HG02885 (cell line): ENCODE data around the gene WNK3.

ENCODE experiments used
- ATAC-seq: cut with Tn5 transposase; IDR thresholded peaks from one replicate; pipeline ENCODE4 v1.9.1; 2021; ENCODE audit warnings: mild to moderate bottlenecking; ENCODE audit not compliant: unreplicated experiment, poor library complexity

WNK3 gene

DNA sequence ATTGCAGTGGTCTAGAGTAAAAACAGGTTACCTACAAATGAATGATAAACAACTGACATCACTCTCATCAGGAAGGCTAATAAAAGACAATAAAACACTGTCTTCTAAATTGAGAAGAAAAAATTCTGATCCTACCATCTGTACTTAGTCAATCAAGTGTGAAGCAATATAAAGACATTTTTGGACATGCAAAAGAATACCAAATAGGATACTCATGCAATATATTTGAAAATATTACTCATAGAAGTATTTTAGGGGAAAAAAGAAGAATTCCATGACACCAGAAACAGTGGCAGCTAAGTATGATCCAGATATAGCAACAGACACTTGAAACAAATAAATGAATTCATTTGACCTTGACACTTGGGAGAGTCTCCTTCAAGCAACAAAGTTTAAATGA is 111.0 kb downstream of the WNK3 start:
- ATAC-seq: no peak

DNA sequence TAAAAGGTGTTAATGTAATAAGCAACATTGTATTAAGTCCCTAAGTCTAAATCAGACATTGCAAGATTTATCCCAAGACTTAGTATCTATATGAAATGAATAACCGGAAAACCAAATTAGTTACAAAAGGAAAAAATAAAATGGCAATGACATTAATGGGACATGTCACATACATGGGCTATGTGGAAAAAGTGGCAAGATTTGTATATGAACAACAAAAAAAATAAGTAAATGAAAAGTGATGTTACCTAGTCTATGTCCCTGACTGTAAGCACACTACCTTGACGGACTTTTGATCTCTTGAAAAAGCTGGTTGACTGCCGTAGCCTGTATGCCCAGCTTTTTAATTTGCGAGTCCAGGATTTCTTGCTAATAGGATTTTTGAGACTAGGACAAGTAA is 119.3 kb downstream of the WNK3 start:
- no peak for ATAC-seq

DNA sequence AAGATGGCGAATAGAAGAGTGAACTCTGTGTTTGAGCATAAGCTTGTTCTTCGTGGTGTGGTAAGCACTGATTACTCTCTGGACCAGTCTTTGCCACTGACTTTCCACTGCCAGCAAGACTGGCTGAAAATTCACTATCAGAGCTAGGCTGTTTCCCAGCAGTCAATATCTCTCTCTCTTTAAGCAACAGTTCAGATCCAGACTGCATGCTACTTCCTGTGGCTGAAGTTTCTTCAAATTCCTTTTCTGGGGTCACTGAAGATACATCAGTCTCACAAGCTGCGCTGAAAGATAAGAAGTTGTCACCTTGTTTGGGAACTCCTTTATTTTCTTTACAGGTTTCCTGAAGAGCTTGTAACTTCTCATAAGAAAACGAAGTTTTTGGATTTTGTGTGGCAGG is 120.8 kb downstream of the WNK3 start:
- ATAC-seq: no peak

DNA sequence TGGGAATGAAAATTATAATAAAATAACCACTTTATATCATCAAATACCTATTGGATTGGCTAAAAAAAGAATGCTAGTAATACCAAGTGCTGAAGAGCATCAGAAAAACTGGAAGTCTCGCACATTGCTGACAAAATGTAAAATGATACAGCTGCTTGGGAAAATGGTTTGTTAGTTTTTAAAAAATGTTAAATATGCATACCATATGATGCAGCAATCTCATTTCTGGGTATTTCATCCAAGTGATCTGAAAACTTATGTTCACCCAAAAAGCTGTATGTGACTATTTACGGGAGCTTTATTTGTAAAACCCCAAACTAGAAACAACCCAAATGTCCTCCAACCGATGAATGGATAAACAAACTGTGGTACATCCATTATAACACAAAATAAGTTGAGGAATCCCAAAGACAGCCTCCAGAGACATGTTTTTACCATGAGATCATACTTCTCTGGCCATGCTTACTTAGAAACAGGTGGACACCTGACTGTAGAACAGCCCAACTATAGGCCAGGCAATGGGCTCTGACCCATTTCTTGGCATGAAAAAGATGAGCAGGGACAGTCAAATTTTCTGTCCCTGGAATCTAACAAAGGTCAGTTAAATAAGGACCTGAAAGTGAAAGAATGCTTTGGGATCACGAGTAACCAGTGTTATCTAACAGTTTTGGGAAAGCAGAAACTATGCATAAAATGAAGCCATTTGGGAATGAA is 127.3 kb downstream of the WNK3 start:
- ATAC-seq: no peak

DNA sequence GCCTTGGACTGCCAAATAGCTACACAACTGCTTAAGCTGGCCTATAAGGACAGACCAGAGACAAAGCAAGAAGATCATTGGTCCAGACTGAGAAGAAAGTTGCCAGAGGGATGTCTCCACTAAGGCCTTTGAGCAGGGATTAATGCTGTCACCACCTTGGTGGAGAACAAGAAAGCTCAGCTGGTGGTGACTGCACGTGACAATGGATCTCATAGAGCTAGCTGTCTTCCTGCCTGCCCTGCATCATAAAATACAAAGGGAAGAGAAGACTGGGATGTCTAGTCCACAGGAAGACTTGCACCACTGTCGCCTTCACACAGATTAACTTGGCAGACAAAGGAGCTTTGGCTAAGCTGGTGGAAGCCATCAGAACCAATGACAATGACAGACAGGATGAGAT is 134.3 kb downstream of the WNK3 start:
- no peak for ATAC-seq

DNA sequence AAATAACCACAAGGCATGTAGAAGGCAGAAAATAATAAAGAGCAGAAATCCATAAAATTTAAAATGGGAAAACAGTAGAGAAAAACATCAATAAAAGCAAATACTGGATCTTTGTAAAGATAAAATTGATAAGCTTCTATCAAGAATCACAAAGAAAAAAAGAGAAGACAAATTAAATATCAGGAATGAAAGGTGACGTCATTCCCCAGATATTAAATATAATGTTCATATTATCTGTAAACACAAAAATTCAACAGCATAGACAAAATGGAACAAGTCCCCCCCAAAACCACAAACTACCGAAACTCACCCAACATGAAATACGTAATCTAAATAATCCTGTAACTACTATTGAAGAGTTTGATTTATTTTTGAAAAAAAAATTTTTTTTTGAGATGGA is 144.2 kb downstream of the WNK3 start:
- no peak for ATAC-seq

DNA sequence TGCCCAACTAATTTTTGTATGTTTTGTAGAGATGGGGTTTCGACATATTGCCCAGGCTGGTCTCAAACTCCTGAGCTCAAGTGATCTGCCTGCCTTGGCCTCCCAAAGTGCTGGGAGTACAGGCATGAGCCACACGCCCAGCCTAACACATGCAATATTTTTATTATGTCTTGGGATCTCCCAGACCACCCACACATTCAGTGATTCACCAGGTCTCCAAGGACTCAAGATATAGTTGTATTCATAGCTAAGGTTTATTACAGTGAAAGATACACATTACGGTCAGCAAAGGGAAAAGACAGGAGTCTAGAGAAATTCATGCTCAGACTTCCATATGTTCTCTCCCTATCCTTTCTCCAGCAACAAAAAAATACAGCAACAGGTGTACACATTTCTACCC is 149.3 kb downstream of the WNK3 start:
- ATAC-seq: no peak

DNA sequence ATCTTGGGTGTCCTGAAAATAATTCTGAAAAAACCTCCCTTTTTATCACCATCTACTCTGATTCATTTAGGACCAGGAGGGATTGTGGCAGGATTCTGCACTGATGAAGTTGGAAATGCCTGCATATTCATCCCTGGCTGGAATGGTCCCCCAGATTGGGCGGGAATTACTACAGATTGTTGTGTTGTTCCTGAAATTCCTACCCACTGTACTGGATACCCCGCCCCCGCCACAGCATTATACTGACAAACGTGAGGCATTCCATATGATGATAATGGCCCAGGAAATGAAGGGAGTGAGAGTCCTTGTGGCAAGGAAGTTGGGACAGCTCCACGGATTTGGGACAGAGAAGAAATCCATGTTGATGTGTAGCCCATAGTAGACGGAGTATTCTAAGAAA is 159.6 kb downstream of the WNK3 start:
- no peak for ATAC-seq

DNA sequence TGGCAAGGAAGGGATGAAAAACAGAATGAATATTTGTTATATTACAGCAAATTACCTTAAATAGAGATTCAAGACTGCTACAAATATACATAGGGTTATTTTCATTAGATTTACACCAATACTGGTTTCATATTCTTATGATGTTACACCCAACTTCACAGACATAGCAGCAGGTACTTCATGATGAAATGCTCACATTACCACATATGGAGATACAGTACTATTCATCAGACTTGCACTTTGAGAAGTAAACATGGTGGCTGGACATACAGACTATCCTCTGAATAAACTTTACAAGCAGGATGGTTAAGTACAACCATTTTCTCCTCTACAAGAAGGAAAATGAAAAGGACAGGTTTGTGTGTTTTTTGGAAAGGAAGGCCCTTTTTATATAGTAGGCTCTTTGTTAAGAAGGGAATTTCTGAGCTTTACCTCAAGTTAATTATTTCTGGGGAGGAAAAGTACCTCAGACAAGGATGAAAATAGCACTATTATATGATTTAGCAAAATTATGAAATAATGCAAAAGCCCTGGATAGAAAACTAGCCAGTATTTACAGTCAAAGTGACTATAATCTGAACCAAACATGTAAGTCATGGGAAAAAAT is 162.8 kb downstream of the WNK3 start:
- no peak for ATAC-seq

DNA sequence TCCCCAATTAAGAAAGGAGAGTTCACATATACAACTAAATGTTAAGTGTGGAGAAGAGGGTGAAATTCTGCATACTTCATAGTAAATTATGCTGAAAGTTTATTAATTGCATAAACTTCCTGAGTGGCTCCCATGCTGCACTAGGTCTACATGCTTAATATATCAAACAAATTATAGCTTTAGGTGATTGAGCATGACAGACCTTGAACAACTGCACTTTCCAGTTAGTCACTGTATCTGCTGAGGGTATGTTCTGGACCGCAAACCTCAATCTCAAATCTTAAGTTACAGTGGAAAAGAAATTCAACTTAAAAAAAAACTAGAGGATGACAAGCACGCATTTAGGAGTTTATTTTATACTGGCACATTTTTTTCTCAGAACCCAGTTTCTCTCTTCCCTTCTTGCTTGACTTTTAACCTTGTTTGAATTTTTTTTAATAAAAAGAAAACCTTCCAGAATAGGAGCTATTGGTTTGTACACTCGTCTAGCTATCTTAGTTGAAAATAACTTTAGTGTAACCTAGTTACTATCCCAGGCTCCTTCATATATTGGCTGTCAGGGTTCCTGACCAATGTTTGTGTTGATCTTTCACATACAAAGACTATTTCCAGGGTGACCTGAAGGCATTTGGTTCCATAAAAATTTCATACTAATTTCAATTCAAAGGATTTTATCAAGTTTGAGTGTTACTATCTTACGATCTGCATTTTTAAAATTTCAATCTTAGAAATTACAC is 164.6 kb downstream of the WNK3 start:
- no peak for ATAC-seq

DNA sequence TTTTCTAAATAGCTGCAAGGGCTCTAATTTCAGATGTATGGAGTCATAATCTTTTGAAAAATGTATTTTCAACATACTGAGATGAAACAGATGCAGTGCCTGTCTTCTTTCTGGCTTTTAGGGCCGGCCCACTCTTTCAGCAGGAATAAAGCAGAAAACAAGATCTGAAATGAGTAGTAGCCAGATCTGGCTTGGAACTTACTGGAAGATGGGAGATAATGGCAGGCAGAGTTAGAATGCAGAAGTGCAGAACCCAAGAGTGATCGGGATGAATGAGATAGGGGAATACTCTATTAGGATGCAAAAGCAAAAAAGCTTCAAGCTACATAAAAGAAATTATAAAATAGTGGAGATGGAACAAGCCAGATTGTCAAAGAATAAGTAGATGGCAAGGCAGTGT is 173.4 kb downstream of the WNK3 start:
- no peak for ATAC-seq

DNA sequence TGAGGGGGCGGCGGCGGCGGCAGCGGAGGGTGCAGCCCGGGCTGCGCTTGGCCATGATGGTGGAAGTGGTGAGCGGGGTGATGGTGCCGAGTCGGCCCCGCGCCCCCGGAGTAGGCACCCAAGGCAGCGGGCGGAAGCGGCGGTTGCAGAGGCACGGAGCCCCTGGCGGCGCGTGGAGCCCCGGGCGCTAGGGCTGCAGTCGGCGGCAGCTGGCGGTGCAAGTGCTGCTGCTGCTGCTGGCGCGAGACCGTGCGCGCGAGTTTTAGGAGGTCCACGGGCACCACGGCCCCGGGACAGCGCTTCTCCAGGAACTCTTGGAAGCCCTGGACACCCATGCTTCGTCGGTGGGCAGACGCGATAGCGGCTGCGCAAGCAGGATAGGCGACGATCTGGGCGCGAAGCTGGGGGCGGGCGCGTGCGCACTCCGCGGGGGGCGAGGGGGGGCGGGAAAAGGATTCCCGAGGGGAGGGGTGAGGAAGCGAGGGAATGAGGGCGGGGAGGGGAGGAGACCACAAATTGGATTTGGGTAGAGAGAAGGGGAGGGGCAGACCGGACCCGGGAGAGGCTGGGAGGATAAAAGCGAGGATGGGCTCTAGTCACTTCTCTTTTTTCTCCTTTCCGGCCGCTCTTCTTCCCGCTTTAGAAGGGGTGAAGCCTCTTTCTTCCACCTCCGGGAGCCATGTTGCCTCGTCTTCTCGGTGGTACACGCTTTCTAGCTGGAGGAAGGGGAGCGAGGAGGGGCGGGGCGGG is 174.8 kb downstream of the WNK3 start, which contains the start of gene FAM120C:
Gene FAM120C, minus strand, starts transcription at position 391 of the 750 bp plus-strand sequence. Its CDS starts 56 bp downstream, at position 335.
- ATAC-seq: peak; percentile 74

DNA sequence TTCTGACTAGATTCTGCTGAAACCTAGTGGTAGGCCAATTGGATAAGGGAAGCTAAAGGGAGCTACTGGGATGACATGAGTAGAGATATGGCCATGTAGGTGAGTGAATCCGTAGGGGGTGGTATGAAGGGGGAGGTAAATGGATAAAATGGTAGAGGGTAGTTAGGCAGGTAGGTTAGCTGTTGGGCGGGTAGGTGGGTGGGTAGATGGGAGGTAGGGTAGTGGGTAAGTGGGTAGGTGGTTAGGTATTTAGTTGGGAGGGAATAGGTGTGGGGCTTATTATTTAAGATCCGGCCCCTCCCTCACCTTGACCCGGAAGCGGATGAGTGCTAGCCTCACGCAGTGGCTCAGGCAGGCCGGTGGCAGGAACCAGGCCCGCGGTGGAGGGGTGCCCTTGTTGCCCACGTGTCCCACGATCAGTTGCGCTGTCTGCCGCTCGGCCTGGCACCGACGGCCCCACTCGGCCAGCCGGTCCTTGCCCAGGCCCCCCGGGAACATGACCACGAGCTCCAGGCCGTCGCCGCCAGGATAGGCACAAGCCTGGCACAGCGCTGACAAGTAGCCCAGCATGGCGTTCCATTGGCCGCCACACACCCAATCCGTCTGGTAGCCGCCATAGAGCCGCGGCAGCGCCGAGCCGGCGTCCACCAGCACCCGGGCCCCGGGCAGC is 175.5 kb downstream of the WNK3 start:
- ATAC-seq: peak; percentile 66

DNA sequence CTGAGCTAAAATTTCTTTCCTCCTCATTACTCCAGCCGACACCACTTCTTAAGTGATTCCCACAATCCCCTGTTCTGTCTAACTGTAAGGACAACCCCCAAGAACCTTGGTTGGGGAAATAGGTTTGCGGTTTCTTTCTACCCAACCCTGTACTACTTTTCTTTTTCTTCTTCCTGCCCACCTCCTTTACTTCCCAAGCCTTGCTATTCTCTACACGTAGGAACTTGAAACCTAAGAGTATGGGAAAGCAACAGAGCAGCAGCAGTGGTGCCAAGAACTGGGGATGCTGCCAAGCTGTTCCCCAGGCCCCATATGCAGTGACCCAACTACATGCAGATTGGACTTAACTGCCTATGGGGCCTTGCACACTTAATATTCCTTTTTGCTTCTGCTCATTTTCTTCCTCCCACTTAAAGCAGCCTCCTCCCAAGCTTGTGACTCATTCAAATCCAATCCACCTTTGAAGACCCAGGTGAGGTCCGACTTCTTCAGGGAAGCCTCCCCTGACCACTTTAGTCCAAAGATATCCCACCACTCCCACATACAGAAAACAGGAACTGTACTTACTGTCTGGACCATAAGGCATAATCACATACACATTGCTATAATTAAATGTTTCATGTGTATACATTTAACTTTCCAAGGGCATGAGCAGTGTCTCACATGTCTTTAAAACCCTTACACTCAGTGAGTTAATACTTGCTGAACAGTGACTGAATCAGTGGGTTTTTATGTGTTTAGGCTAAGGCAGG is 176.5 kb downstream of the WNK3 start:
- ATAC-seq: no peak

DNA sequence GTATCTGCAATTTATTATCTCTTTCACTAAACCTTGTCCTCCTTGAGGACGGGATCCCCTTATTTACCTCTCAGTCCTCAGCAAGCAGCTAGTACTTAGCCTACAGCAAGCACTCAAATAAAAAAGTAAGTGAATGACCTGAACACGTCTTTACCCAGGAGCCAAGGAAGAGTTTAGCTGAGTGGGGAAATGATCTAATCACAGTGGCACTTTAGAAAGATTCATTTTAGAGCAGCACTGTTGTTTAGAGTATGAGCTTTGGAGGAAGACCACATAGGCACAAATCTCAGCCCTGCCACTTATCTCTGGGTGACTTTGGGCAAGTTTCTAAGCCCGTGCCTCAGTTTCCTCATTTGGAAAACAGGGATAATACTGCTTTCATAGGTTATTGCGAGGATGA is 177.4 kb downstream of the WNK3 start:
- ATAC-seq: no peak

DNA sequence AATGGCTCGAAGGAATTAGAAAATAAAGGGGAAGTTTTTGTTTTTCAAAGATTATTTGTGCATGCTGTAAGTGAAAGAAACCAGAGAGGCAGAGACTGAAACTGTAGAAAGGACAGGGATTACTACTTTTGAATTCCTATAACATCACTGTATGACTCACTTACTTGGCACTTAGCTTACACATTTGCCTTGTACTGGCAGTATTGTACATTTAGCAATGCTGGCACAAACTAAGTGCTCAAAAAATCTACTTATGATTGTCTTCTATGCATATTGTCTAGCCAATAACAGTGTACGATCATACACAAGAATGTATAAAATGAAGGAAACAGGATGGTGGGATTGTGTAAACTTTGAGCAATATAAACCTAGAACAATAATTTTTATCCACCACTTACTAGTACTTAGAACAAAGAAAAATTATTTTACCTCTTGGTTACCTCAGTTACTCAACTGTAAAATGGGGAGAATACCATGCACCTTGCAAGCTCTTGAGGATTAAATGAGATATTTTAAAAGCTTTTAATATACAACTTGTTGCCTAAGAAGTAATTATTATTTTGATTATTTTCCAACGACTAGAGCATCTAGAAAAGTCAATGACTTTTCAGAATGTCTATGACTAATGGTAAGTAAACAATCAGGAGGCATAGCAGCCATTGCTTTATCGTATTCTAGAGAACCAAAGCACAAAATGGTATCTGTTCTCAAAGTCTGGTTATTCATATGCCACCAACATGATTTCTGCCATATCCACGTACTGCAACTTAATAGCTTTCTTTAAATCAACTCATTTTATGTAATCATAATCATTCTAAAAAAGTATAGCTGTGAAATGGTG is 179.5 kb downstream of the WNK3 start:
- ATAC-seq: no peak

DNA sequence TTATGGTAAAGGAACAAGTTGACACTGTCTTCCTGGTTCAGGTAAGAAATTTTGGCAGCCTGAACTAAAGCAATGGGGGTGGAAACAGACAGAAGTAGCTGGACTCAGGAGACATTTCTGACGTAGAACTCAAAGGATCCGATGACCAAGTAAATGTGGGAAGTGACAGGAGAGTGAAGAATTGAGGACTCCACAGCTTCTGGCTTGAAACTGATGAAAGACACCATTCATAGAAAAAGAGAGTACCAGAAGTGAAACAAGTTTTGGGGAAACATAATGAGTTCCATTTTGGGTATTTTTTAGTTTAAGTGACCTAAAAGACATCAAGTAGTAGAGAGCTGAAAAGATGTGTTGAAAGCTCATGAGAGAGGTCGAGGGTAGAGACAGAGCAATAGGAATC is 180.5 kb downstream of the WNK3 start:
- no peak for ATAC-seq

DNA sequence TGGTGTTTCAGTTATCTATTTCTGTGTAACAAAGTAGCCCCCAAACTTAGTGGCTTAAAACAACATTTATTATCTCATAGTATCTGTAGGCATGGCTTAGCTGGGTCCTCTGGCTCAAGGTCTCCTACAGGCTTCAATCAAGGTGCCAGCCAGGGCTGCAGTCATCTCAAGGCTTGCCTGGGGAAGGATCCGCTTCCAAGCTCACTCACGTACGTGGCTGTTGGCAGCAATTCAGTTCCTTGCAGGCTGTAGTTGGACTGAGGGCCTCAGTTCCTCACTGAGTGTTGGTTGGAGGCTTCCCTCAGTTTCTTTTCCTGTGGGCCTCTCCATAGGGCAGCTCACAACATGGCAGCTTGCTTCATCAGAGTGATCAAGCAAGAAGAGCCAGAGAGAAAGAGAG is 184.1 kb downstream of the WNK3 start:
- no peak for ATAC-seq

DNA sequence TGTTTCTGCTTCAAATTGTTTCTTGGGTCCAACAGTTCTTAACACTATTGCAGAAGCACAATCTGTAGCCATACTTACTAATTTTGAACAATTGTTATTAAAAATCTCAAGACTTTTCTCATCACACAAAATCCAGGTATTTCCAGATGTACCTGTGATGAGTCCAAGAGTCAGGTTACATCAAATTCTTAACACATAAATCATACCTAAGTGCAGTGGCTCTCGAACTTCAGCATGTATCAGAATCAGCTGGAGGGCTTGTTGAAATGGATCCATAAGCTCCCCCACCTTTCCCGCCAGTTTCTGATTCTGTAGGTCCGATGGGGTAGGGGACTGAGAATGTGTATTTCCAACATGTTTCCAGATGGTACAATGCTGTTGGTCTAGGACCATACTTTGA is 185.4 kb downstream of the WNK3 start:
- no peak for ATAC-seq
